Measurements from ENCODE around the gene XRCC1.

DNA sequence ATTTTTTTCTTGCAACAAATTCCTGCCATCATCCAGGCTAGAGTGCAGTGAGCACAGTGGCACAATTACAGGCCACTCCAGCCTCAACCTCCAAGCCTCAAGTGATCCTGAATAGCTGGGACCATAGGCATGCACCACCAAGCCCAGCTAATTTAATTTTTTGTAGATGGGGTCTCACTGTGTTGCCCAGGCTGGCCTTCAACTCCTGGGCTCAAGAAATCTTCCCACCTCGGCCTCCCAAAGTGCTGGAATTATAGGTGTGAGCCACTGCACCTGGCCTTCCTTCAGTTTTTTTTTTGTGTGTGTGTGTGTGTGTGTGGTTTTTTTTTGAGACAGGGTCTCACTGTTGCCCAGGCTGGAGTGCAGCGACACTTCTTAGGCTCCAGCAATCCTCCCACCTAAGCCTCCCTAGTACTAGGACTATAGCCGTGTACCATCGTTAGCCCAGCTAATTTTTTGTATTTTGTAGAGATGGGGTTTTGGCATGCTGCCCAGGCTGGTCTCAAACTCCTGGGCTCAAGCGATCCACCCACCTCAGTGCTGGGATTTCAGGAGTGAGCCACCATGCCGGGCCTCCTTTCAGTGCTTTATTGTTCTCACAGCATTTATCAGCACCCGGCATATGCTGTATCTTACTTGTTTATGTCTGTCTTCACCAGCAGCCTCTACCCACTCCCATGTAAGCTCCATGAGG, 30.7 kb upstream of the XRCC1 start:
- no peak for TF ChIP-seq EP300 (conservative IDR thresholded peaks at IDR 0.05; ENCODE audit: poor library complexity, severe bottlenecking)
- TF ChIP-seq, protein P1, sequence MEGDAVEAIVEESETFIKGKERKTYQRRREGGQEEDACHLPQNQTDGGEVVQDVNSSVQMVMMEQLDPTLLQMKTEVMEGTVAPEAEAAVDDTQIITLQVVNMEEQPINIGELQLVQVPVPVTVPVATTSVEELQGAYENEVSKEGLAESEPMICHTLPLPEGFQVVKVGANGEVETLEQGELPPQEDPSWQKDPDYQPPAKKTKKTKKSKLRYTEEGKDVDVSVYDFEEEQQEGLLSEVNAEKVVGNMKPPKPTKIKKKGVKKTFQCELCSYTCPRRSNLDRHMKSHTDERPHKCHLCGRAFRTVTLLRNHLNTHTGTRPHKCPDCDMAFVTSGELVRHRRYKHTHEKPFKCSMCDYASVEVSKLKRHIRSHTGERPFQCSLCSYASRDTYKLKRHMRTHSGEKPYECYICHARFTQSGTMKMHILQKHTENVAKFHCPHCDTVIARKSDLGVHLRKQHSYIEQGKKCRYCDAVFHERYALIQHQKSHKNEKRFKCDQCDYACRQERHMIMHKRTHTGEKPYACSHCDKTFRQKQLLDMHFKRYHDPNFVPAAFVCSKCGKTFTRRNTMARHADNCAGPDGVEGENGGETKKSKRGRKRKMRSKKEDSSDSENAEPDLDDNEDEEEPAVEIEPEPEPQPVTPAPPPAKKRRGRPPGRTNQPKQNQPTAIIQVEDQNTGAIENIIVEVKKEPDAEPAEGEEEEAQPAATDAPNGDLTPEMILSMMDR (IDR thresholded peaks at IDR 0.05; ENCODE audit: poor library complexity, severe bottlenecking) = no peak
- TF ChIP-seq POLR2AphosphoS5 (IDR thresholded peaks at IDR 0.05) = no peak
- TF ChIP-seq EZH2 (IDR thresholded peaks at IDR 0.05; ENCODE audit: borderline replicate concordance, insufficient read depth, low read length, poor library complexity, severe bottlenecking) = no peak
- TF ChIP-seq, protein P2, sequence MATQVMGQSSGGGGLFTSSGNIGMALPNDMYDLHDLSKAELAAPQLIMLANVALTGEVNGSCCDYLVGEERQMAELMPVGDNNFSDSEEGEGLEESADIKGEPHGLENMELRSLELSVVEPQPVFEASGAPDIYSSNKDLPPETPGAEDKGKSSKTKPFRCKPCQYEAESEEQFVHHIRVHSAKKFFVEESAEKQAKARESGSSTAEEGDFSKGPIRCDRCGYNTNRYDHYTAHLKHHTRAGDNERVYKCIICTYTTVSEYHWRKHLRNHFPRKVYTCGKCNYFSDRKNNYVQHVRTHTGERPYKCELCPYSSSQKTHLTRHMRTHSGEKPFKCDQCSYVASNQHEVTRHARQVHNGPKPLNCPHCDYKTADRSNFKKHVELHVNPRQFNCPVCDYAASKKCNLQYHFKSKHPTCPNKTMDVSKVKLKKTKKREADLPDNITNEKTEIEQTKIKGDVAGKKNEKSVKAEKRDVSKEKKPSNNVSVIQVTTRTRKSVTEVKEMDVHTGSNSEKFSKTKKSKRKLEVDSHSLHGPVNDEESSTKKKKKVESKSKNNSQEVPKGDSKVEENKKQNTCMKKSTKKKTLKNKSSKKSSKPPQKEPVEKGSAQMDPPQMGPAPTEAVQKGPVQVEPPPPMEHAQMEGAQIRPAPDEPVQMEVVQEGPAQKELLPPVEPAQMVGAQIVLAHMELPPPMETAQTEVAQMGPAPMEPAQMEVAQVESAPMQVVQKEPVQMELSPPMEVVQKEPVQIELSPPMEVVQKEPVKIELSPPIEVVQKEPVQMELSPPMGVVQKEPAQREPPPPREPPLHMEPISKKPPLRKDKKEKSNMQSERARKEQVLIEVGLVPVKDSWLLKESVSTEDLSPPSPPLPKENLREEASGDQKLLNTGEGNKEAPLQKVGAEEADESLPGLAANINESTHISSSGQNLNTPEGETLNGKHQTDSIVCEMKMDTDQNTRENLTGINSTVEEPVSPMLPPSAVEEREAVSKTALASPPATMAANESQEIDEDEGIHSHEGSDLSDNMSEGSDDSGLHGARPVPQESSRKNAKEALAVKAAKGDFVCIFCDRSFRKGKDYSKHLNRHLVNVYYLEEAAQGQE (IDR thresholded peaks at IDR 0.05; ENCODE audit: borderline replicate concordance) = no peak
- no peak for TF ChIP-seq TAF1 (IDR thresholded peaks at IDR 0.05; ENCODE audit: low read depth)

Measured in neural cell (in vitro differentiated cells).